Choroid plexus epithelial cell (primary cell): ENCODE results near the gene BAZ2A.

Experiments
- DNase-seq: peaks from one replicate; pipeline ENCODE4 v3.0.0-alpha.2; 2010; ENCODE audit warnings: low read depth
- H3K4me3 ChIP-seq: 2 replicates; pipeline ENCODE4 v1.5.1; 2011; ENCODE audit warnings: low read depth, mild to moderate bottlenecking, control low read depth, low read length, moderate library complexity
- CTCF ChIP-seq: conservative IDR thresholded peaks from 2 replicates; pipeline ENCODE4 v1.5.1; 2011; ENCODE audit warnings: low read depth, mild to moderate bottlenecking, control low read depth, inconsistent platforms, low read length, moderate library complexity

Gene BAZ2A

DNA sequence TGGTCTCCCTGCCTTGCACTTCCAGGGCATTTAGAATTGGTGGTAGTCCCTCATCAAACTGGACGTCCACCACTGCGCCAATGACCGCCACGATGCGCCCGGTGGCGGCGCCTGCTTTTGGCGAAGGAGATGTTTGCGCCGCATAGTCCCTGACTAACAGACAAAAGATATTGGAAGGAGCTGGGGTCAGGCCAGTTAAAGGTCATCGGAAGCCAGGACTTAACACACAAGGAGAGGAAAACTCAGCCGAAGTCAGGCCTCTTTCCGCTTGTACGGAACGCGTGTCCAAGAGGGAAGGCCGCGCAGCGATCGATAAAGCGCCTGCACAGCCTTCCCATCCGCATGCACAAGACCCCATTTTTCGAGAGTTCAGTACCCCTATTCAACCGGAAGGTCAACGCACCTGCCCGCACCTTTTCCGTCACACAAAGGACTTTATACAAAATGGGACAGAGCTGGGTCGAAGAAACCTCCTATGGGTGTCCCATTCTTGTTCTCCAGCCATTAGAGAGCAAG lies 15.1 kb upstream of the BAZ2A start:
- no peak for TF ChIP-seq CTCF
- H3K4me3 ChIP-seq, result peak overlapping the region; percentile 100
- no peak for DNase-seq

- TF ChIP-seq CTCF, result no peak
- DNase-seq, result peak; percentile 52
- peak overlapping the region; percentile 100 for H3K4me3 ChIP-seq
Measured at GRCh38 chr12:56644654-56645053, 14.5 kb upstream of the BAZ2A start.

GRCh38 chr12:56641219-56641618 lies 11.1 kb upstream of the BAZ2A start:
- no peak overlapping the region for H3K4me3 ChIP-seq
- TF ChIP-seq CTCF, result no peak
- DNase-seq, result no peak

GRCh38 chr12:56637621-56638020 lies 7.5 kb upstream of the BAZ2A start:
- no peak for TF ChIP-seq CTCF
- no peak overlapping the region for H3K4me3 ChIP-seq
- no peak for DNase-seq

DNA sequence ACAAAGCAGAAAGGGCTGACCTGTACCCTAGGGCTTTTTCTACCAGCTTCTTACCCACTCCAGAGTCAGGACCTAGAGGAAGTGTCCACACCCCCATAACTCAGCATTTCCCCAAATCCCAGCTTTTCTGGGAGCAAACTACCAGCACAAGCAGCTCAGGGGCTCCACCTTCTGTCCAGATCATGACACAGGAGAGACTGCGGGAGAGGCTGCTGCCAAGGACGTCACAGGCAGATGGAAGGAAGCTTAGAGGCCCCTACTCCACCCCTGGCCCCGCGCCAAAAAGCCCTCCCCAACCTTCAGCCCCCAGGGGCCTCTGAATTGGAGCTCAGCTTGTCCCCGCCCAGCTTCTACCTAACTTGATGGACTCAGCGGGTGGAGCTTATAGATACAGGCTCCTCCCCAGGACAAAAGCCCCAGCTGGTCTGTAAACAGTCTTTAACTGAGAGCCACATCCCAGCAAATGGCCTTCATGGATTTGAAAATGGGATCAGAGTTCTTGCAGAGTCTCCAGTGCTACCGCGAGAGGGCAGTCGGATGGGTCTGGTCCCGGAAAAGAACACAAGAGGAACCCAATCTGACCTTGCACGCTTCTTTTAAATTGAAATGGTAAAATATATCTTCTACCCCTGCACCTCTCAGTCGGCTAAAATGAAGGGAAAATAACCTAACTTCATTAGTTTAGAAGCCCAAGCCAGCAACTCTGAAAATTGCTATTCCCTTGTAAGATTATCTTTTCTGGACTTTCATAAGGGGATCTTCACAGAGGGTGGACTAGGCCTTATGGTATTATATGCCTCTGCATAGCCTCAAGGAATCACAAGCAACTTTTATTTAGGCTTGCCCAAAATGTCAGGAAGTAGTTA lies 6.8 kb upstream of the BAZ2A start:
- peak; percentile 100 for DNase-seq
- H3K4me3 ChIP-seq, result peak overlapping the region; percentile 84
- peak; percentile 74 for TF ChIP-seq CTCF

- H3K4me3 ChIP-seq, result peak overlapping the region; percentile 84
- no peak for TF ChIP-seq CTCF
- DNase-seq, result peak; percentile 92
Measured at GRCh38 chr12:56635806-56636674, 5.9 kb upstream of the BAZ2A start.
